HL-60 (cell line): Measurements from ENCODE around the gene MAN1C1.

ENCODE experiments used
- GABPA ChIP-seq: IDR thresholded peaks from 2 replicates; pipeline ENCODE4 v1.6.1; 2012; ENCODE audit warnings: low read depth
- POLR2AphosphoS5 ChIP-seq: IDR thresholded peaks from 2 replicates; pipeline ENCODE4 v1.6.1; 2012; ENCODE audit warnings: low read depth
- SPI1 ChIP-seq: IDR thresholded peaks from 2 replicates; pipeline ENCODE4 v1.6.1; 2012; ENCODE audit warnings: low read depth, mild to moderate bottlenecking, borderline replicate concordance
- TF ChIP-seq, protein P1 (sequence below): IDR thresholded peaks from one replicate; pipeline ENCODE4 v1.5.1; 2011; ENCODE audit warnings: low read length, control low read depth, inconsistent platforms; ENCODE audit not compliant: insufficient read depth
- TF ChIP-seq, protein P2 (sequence below): IDR thresholded peaks from 2 replicates; pipeline ENCODE4 v1.6.1; 2012; ENCODE audit warnings: low read depth; ENCODE audit not compliant: insufficient replicate concordance

DNA sequence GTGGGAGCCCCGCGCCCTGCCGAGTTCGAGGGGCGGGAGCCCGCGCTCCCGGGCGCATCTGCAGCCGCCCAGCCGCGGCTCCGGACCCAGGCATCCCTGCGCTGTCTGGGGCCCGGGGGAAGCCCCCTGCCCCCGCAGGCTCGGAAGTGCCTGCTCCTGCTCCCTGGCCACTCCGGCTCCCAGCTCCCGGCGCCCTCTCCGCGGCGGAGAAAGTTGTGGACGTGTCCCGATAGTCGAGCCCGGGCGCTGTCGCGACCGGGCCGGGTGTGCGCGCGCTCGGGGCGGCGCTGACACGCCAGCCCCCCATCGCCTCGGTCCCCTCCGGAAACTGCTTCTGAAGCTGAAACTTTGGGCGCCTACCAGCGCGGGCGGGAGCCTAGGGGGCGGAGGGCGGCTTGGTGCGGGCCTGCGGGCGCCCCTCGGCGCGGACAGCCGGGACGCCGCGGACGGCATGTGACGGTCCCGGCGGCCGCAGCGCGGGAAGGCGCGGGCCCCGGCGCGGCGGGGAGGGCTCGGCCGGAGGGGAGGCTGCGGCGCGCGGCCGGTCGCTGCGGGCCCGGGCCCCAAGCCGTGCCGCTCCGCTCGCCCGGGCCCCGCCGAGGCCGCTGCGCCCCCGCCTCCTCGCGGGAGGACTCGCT, 515 bp downstream of the MAN1C1 start:
- TF ChIP-seq, protein P1, sequence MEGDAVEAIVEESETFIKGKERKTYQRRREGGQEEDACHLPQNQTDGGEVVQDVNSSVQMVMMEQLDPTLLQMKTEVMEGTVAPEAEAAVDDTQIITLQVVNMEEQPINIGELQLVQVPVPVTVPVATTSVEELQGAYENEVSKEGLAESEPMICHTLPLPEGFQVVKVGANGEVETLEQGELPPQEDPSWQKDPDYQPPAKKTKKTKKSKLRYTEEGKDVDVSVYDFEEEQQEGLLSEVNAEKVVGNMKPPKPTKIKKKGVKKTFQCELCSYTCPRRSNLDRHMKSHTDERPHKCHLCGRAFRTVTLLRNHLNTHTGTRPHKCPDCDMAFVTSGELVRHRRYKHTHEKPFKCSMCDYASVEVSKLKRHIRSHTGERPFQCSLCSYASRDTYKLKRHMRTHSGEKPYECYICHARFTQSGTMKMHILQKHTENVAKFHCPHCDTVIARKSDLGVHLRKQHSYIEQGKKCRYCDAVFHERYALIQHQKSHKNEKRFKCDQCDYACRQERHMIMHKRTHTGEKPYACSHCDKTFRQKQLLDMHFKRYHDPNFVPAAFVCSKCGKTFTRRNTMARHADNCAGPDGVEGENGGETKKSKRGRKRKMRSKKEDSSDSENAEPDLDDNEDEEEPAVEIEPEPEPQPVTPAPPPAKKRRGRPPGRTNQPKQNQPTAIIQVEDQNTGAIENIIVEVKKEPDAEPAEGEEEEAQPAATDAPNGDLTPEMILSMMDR = no peak
- TF ChIP-seq POLR2AphosphoS5 (no peak), GABPA (no peak), SPI1 (no peak)
- TF ChIP-seq, protein P2, sequence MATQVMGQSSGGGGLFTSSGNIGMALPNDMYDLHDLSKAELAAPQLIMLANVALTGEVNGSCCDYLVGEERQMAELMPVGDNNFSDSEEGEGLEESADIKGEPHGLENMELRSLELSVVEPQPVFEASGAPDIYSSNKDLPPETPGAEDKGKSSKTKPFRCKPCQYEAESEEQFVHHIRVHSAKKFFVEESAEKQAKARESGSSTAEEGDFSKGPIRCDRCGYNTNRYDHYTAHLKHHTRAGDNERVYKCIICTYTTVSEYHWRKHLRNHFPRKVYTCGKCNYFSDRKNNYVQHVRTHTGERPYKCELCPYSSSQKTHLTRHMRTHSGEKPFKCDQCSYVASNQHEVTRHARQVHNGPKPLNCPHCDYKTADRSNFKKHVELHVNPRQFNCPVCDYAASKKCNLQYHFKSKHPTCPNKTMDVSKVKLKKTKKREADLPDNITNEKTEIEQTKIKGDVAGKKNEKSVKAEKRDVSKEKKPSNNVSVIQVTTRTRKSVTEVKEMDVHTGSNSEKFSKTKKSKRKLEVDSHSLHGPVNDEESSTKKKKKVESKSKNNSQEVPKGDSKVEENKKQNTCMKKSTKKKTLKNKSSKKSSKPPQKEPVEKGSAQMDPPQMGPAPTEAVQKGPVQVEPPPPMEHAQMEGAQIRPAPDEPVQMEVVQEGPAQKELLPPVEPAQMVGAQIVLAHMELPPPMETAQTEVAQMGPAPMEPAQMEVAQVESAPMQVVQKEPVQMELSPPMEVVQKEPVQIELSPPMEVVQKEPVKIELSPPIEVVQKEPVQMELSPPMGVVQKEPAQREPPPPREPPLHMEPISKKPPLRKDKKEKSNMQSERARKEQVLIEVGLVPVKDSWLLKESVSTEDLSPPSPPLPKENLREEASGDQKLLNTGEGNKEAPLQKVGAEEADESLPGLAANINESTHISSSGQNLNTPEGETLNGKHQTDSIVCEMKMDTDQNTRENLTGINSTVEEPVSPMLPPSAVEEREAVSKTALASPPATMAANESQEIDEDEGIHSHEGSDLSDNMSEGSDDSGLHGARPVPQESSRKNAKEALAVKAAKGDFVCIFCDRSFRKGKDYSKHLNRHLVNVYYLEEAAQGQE = no peak
